Fibroblast of gingiva (primary cell): ENCODE results near the gene SYT8.
"Not testable (repeated sequence)": the region's sequence is repeated elsewhere in the genome, so short reads cannot be mapped to it uniquely, and the experiment has no call there.

ENCODE experiments used
- DNase-seq: peaks from one replicate; pipeline ENCODE4 v3.0.0-alpha.2; 2011; ENCODE audit warnings: low read depth

SYT8 gene

GRCh38 chr11:1873813-1874150, 39.0 kb downstream of the SYT8 start:
- not testable (repeated sequence) for DNase-seq

- not testable (repeated sequence) for DNase-seq
Measured at GRCh38 chr11:1874441-1875092, 39.8 kb downstream of the SYT8 start.

GRCh38 chr11:1875093-1875850, 40.5 kb downstream of the SYT8 start:
- DNase-seq = no peak

DNA sequence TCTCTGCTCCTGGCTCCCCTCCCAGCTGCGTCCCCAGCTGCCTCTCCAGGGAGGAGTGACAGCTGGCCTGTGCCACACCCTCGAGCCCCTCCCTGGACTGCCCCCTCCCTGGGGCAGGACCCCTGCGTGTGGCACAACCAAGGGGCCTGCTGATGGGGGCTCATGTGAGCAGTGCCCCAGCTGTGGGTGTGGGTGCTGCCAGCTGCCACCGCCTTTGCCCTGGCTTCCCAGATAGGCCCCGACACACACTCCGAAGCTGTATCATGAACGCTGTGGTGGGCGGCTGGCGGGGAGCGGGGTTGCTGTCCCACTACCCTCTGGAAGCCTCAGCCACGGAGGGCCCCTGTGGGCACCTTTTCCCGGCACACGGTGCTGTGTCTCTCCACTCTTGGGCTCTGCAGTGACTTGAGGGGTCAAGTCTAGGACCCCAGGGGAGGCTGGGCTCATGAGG, 41.1 kb downstream of the SYT8 start:
- not testable (repeated sequence) for DNase-seq

GRCh38 chr11:1876361-1877063, 41.7 kb downstream of the SYT8 start:
- DNase-seq = no peak

GRCh38 chr11:1877211-1878136, 42.7 kb downstream of the SYT8 start:
- peak; percentile 14 for DNase-seq

DNA sequence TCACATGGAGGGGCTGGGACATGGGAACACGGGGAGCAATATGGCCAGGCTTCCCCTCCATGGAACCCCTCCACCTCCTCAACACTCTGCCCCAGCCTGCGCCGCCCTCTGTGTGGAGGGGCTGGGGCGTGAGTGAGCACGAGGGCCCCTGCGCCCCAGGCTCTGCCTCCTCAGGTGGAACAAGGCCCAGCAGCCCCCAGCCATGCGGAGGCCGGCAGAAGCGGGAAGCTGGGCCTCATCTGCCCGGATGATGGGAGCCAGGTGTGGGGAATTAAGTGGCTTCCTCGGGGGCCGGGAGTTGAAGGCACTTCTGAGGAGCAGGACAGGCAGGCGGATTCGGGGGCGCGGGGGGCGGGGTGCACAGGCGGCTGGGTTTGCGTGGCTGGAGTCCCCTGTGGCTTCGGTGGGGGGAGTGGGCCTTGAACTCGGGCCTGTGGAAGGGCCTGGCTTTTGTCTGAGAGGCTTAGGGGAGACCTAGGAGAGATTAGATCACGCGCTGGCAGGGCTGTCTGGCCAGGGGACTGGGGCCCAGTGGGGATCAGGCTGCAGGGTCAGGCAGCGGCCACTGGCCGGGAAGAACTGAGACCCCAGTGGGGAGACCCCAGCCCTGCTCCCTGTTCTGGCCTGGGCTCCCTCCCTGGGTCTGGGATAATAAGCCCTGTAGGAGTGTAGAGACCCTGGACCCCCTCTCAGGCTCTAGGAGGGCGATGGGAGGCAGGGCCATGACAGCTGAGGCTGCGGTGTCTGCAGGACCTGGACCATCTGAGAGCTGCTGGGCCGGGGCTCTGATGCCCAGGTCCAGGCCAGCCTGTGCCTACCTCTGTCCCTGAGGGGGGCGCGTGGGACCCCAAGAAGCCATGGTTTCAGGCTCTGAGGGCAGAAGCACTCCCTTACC, 43.6 kb downstream of the SYT8 start:
- DNase-seq = no peak

GRCh38 chr11:1879342-1879940, 44.7 kb downstream of the SYT8 start:
- DNase-seq = no peak

DNA sequence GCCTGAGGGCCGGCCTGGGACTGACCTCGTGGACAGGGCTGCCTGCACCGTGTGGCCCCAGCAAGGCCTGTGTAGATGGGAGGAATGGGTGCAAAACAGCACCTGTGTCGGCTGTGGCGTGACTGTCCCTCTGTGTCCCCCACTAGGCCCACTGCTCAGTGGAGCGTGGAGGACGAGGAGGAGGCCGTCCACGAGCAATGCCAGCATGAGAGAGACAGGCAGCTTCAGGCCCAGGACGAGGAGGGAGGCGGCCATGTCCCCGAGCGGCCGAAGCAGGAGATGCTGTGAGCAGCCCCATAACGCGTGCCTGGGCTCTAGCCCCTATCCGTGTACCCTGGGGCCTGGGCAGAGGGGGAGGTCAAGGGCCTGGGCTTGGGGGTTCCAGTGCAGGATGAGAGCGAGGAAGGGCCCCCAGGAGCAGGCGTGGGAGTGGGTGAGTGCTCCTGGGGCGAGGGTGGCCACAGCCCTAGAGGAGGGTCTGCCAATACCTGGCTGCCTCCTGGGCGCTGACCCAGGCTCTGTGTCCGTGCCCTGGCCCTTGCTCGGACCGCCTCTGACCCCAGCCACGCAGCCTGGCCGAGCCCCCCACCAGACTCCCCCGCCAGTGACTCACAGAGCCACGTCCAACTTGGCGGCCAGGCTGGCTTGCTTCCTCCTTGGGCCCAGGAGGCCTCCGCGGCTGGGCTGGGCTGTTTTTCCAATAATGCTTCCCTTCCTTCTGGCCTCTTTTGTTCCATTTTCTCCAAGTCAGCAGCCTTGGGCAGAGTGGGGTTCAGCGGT, 45.3 kb downstream of the SYT8 start:
- no peak for DNase-seq

- DNase-seq = no peak
Measured at GRCh38 chr11:1880746-1881441, 46.1 kb downstream of the SYT8 start.

DNA sequence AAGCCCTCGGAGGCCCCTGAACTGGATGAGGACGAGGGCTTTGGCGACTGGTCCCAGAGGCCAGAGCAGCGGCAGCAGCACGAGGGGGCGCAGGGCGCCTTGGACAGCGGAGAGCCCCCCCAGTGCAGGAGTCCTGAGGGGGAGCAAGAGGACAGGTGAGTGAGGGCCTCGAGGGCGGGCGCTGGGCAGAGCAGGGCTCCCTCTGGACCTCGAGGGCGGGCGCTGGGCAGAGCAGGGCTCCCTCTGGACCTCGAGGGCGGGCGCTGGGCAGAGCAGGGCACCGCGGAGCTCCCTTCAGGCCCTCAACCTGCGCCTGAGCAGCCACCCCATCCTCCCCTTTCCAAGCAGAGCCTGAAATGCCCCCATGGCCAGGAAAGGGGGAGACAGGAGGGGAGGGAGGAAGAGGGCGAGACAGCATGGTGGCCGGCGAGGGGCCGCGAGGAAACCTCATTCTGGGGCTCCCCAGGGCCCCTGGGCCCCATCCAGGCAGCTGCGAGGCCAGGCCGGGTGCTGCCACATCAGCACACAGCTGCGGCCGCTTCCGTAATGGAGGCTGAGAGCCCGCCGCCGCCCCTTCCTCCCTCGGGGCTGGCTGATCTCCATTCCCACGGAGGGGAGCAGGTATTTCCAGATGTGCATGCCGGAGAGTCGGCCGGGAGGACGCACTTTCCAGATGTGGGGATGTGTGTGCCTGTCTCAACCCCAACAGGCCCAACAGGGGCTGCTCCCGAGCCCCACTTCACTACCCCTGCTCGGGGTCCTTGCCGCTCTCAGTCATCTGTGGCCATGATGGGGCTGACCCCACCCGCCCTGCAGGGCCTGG, 46.9 kb downstream of the SYT8 start:
- DNase-seq = no peak

DNA sequence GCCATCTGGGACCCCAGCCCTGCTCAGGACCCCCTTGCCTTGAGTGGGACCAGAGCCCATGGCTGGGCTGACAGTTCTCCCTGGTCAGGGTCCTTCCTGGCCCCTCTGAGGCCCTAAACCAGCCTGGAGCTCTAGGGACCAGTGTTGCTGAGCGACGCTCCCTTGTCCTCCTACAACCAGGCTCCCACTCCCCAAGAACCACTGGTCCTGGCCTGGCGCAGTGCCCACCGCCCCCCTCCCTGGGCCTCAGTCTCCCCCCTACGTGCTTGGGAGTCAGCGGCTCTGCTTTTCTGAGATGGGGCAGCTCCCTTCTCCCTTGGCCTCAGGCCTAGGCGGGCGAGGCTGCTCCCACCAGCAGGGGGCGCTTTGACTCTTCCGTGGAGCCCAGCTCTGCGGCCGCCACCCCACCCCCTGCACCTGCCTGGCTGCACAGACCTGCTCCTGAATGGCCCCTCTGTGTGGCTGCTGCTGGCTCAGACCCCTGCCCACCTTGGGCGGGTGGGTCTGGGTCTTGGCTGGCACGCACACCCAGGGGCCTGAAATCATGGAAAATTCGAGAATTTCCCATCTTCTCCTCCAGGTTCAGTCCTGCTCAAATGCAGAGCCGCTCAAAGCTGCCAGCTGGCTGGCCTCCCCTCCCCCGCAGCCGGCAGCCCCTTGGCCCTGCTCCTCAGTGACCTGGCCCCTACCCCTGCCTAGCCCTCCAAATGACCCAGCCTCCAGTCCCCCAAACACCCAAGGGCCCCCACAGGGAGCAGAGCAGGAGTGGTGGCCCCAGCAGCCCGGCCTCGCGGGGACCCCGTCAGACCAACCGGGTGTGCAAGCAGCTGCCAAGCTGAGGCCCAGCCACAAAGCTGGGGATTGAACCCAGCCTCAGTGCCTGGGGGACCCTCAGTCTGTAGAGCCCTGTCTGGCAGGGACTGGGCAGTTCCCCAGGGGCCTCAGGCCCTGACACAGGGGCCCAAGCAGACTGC, 47.8 kb downstream of the SYT8 start:
- peak; percentile 38 for DNase-seq

- no peak for DNase-seq
Measured at GRCh38 chr11:1883346-1884302, 48.8 kb downstream of the SYT8 start.

DNA sequence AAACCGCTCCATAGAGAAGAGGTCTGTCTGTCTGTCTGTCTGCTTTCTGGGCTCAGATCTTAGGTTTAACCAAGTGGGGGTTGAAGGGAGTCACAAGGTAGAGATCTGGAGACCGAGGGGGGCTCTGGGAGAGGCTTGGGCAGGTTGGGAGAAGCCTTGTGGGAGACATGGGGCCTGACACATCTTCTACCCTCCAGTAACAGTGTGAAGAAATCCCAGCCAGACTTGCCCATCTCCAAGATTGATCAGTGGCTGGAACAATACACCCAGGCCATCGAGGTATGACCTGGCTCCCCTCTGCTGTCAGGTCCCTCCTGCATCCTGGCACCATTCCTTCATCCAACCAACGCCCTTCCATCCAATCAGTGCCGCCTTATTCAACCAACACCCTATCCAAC, 49.5 kb downstream of the SYT8 start:
- no peak for DNase-seq

GRCh38 chr11:1886551-1886950, 51.8 kb downstream of the SYT8 start:
- DNase-seq = not testable (repeated sequence)
